ENCODE measurements around the gene C1orf226. TPM values are rescaled to one million over a fixed set of nuclear protein-coding genes. Genes with fewer than 3 reads are reported as not detected.

C1orf226 gene
- total RNA-seq, 1 donor, result 0.09 TPM

- TF ChIP-seq CTCF (IDR thresholded peaks at IDR 0.05; ENCODE audit: insufficient read depth, low read length), result no peak
- DNase-seq (ENCODE audit: low read depth), result no peak
- no peak overlapping the region for H3K4me3 ChIP-seq (ENCODE audit: low read depth, low read length)
Measured at GRCh38 chr1:162386292-162387225, 5.0 kb downstream of the C1orf226 start.

- DNase-seq (ENCODE audit: low read depth), result no peak
- no peak overlapping the region for H3K4me3 ChIP-seq (ENCODE audit: low read depth, low read length)
- no peak for TF ChIP-seq CTCF (IDR thresholded peaks at IDR 0.05; ENCODE audit: insufficient read depth, low read length)
Measured at GRCh38 chr1:162387226-162388082, 5.9 kb downstream of the C1orf226 start.

GRCh38 chr1:162388083-162388594, 6.6 kb downstream of the C1orf226 start:
- no peak overlapping the region for H3K4me3 ChIP-seq (ENCODE audit: low read depth, low read length)
- DNase-seq (ENCODE audit: low read depth), result no peak
- no peak for TF ChIP-seq CTCF (IDR thresholded peaks at IDR 0.05; ENCODE audit: insufficient read depth, low read length)

GRCh38 chr1:162388615-162389014, 7.1 kb downstream of the C1orf226 start:
- H3K4me3 ChIP-seq (ENCODE audit: low read depth, low read length), result no peak overlapping the region
- no peak for TF ChIP-seq CTCF (IDR thresholded peaks at IDR 0.05; ENCODE audit: insufficient read depth, low read length)
- DNase-seq (ENCODE audit: low read depth), result no peak

- H3K4me3 ChIP-seq (ENCODE audit: low read depth, low read length), result no peak overlapping the region
- no peak for DNase-seq (ENCODE audit: low read depth)
- no peak for TF ChIP-seq CTCF (IDR thresholded peaks at IDR 0.05; ENCODE audit: insufficient read depth, low read length)
Measured at GRCh38 chr1:162389021-162389818, 7.7 kb downstream of the C1orf226 start.

GRCh38 chr1:162389971-162390370, 8.4 kb downstream of the C1orf226 start:
- TF ChIP-seq CTCF (IDR thresholded peaks at IDR 0.05; ENCODE audit: insufficient read depth, low read length), result no peak
- H3K4me3 ChIP-seq (ENCODE audit: low read depth, low read length), result no peak overlapping the region
- DNase-seq (ENCODE audit: low read depth), result no peak

All from fibroblast of the aortic adventitia (primary cell).